HCT116 (cell line): Measurements from ENCODE around the gene NNT. TPM values are rescaled to one million over a fixed set of nuclear protein-coding genes. Genes with fewer than 3 reads are reported as not detected.

Source experiments
- ATAC-seq: fragments of 200-7000 bp; cut with Tn5 transposase; 2 replicates; pipeline ENCODE4 v1.9.1; 2020; ENCODE audit warnings: mild to moderate bottlenecking, moderate library complexity
- BruUV-seq: library from RNA; stranded (reverse); fragments of 400-500 nt; replicated peaks from 2 replicates; lab custom pipeline; 2021; lab: Mats Ljungman, UMichigan
- CTCF ChIA-PET: fragments of 300-600 bp; sonication (Branson Sonifier 250); formaldehyde crosslinking; loops from one replicate; lab custom pipeline; 2021; ENCODE audit warnings: antibody characterized with exemption; lab: Charles Lee
- POLR2A ChIA-PET: fragments of 300-600, 350-600 bp; sonication (Branson Sonifier 250); formaldehyde crosslinking; loops from one replicate; lab custom pipeline; 2021; ENCODE audit warnings: antibody characterized with exemption; lab: Charles Lee
- RAD21 ChIA-PET, 2 experiments: fragments of 300-600 bp; sonication (Branson Sonifier 250); formaldehyde crosslinking; loops; one replicate each; lab custom pipeline; 2023; ENCODE audit warnings: low total read pairs in 2 of 2; ENCODE audit not compliant: uncharacterized antibody in 2 of 2, unreplicated experiment in 2 of 2, low non-redundant PET in 1 of 2; lab: Charles Lee
- DNase-seq: peaks from one replicate; pipeline ENCODE4 v3.0.0-alpha.2; 2010; ENCODE audit warnings: low read depth, low spot score
- H2AFZ ChIP-seq: fragments of 200-600 bp; shearing (Covaris generic), sonication (generic); 2 replicates; pipeline ENCODE4 v1.6.1; 2017; ENCODE audit warnings: low read depth, mixed run types, mixed read lengths, antibody characterized with exemption, low read length; ENCODE audit not compliant: poor library complexity, severe bottlenecking
- H3K27ac ChIP-seq: 2 replicates; pipeline ENCODE4 v1.5.1; 2012; ENCODE audit warnings: low read depth, low read length
- H3K27me3 ChIP-seq: fragments of 200-600 bp; sonication (generic); 2 replicates; pipeline ENCODE4 v1.6.1; 2016; ENCODE audit warnings: mixed run types, low read length, mixed read lengths; ENCODE audit not compliant: insufficient read depth
- H3K36me3 ChIP-seq, 2 experiments: fragments of 200-500 bp in 1 of 2; fragments of 200-600 bp in 1 of 2; sonication (Bioruptor generic) in 1 of 2; sonication (generic) in 1 of 2; 2 replicates each; pipeline versions ENCODE4 v1.5.1 to v1.6.1; 2014 to 2016; ENCODE audit warnings: low read length in 2 of 2, inconsistent platforms in 1 of 2, mixed read lengths in 1 of 2, mixed run types in 1 of 2; ENCODE audit not compliant: insufficient read depth in 2 of 2, control insufficient read depth in 1 of 2
- H3K4me1 ChIP-seq, 2 experiments: fragments of 200-600 bp in 1 of 2; sonication (generic) in 1 of 2; 2 replicates each; pipeline versions ENCODE4 v1.5.1 to v1.6.1; 2012 to 2017; ENCODE audit warnings: low read length in 2 of 2, inconsistent platforms in 1 of 2, mild to moderate bottlenecking in 1 of 2, mixed read lengths in 1 of 2, mixed run types in 1 of 2, moderate library complexity in 1 of 2; ENCODE audit not compliant: insufficient read depth in 2 of 2, control insufficient read depth in 1 of 2
- H3K4me2 ChIP-seq: fragments of 200-600 bp; sonication (generic); 2 replicates; pipeline ENCODE4 v1.6.1; 2017; ENCODE audit warnings: mixed run types, low read length, mixed read lengths
- H3K4me3 ChIP-seq, 2 experiments: fragments of 200-600 bp in 1 of 2; sonication (generic) in 1 of 2; replicated peaks in 1 of 2; 2 replicates each; pipeline ENCODE4 v1.5.1; 2011 to 2016; ENCODE audit warnings: low read length in 2 of 2, control low read depth in 1 of 2, low read depth in 1 of 2, mild to moderate bottlenecking in 1 of 2, mixed read lengths in 1 of 2, mixed run types in 1 of 2
- H3K79me2 ChIP-seq: fragments of 200-600 bp; sonication (generic); 2 replicates; pipeline ENCODE4 v1.6.1; 2017; ENCODE audit warnings: mild to moderate bottlenecking, mixed run types, low read length, moderate library complexity, mixed read lengths; ENCODE audit not compliant: insufficient read depth
- H3K9ac ChIP-seq: fragments of 200-600 bp; sonication (generic); 2 replicates; pipeline ENCODE4 v1.6.1; 2016; ENCODE audit warnings: low read length, mixed read lengths
- H3K9me2 ChIP-seq: fragments of 200-600 bp; sonication (generic), shearing (Covaris generic); 2 replicates; pipeline ENCODE4 v1.6.1; 2017; ENCODE audit warnings: mixed run types, mild to moderate bottlenecking, moderate library complexity; ENCODE audit not compliant: insufficient read depth
- H3K9me3 ChIP-seq, 2 experiments: fragments of 200-500 bp in 1 of 2; fragments of 200-600 bp in 1 of 2; sonication (Bioruptor generic) in 1 of 2; sonication (generic) in 1 of 2; 2 replicates each; pipeline ENCODE4 v1.6.1; 2014 to 2017; ENCODE audit warnings: low read length in 2 of 2, mixed read lengths in 2 of 2, inconsistent platforms in 1 of 2, low read depth in 1 of 2, mild to moderate bottlenecking in 1 of 2, mixed run types in 1 of 2, moderate library complexity in 1 of 2; ENCODE audit not compliant: control insufficient read depth in 1 of 2, insufficient read depth in 1 of 2
- H4K20me1 ChIP-seq: fragments of 200-600 bp; sonication (generic), shearing (Covaris generic); 2 replicates; pipeline ENCODE4 v1.6.1; 2017; ENCODE audit warnings: mixed run types, mild to moderate bottlenecking, moderate library complexity; ENCODE audit not compliant: insufficient read depth
- CBX3 ChIP-seq: IDR thresholded peaks from 2 replicates; pipeline ENCODE4 v1.6.1; 2012; ENCODE audit warnings: low read depth
- EGR1 ChIP-seq: IDR thresholded peaks from 2 replicates; pipeline ENCODE4 v1.6.1; 2012; ENCODE audit warnings: low read depth
- FOSL1 ChIP-seq: IDR thresholded peaks from 2 replicates; pipeline ENCODE4 v1.6.1; 2012; ENCODE audit warnings: low read depth
- POLR2A ChIP-seq: IDR thresholded peaks from 2 replicates; pipeline ENCODE4 v1.7.0; 2011; ENCODE audit warnings: borderline replicate concordance; ENCODE audit not compliant: insufficient read depth, insufficient read length; ENCODE audit errors: extremely low read depth
- REST ChIP-seq: IDR thresholded peaks from 2 replicates; pipeline ENCODE4 v1.6.1; 2012; ENCODE audit warnings: low read depth
- intact Hi-C: fragments of 100-400 bp; cut with micrococcal nuclease; formaldehyde crosslinking; loops from 2 replicates; pipeline ENCODE4 v1.10.0; 2022
- total RNA-seq: library from RNA; stranded (reverse); gene quantifications from one replicate; pipeline ENCODE4 v1.2.1, GENCODE V29; 2021; ENCODE audit not compliant: unreplicated experiment
- TF ChIP-seq, protein P1 (sequence below): IDR thresholded peaks from 2 replicates; pipeline ENCODE4 v1.6.1; 2012
- TF ChIP-seq, protein P2 (sequence below): IDR thresholded peaks from 2 replicates; pipeline ENCODE4 v1.6.1; 2012

NNT gene
- total RNA-seq, 1 experiment from 2014 or later, result 0.32 TPM

DNA sequence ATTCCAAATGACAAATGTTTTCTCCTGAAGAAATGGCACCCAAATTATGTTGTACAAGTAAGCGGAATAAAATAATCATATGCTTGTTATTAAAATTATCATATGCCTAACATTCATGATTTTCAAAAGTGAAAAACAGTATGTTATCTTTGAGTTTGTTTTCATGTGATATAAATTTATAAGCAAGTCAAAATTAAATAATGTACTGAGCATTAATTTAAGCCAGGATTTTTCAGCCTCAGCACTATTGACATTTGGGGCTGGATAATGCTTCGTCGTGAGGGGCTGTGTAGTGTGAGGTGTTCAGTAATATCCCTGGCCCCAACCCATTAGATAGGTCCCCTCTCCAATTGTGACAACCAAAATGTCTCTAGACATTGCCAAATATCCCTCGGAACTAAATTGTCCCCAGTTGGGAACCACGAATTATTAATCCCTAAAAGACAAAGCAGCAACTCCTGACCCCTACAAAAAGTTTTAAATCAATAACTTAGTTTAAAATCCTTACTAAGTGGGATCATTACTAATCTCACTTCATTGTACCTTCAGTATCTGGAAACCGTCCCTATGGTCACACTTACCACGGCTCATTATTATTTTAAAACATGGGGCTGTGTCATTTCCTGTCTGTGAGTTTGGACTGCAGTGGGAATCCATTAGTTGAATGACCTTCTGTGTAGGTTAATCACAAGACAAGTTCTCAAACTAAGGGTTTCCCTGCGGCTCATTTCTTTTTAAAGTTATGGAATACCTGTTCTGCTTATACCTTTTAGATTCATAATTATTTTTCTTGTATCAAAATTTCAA, 1.3 kb upstream of the NNT start:
- Histone ChIP-seq H3K27me3 (no peaks in the 10 kb centered on the region), H3K9me3 (no peaks in the 10 kb centered on the region), H3K4me1 (no peaks in the 10 kb centered on the region), H3K27ac (no peak overlapping the region), H3K9me2 (no peaks in the 10 kb centered on the region), H3K4me3 (no peak overlapping the region), H3K79me2 (no peaks in the 10 kb centered on the region), H2AFZ (no peak overlapping the region), H4K20me1 (no peaks in the 10 kb centered on the region), H3K9ac (no peak overlapping the region), H3K36me3 (no peaks in the 10 kb centered on the region), H3K4me2 (no peak overlapping the region)
- BruUV-seq, result no TSS peak
- POLR2A ChIA-PET, result no interaction called here
- RAD21 ChIA-PET, result no interaction called here
- no peak for ATAC-seq
- intact Hi-C loops, result no loop called here
- DNase-seq, result no peak
- TF ChIP-seq EGR1 (no peak), CBX3 (no peak), REST (no peak), FOSL1 (no peak), POLR2A (no peak)
- TF ChIP-seq, protein P1, sequence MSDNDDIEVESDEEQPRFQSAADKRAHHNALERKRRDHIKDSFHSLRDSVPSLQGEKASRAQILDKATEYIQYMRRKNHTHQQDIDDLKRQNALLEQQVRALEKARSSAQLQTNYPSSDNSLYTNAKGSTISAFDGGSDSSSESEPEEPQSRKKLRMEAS, result no peak
- TF ChIP-seq, protein P2, sequence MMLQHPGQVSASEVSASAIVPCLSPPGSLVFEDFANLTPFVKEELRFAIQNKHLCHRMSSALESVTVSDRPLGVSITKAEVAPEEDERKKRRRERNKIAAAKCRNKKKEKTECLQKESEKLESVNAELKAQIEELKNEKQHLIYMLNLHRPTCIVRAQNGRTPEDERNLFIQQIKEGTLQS, result no peak
- CTCF ChIA-PET, result no interaction called here
